HEK293 (cell line): ENCODE results near the gene SIRT4.

Experiments
- CTCF ChIA-PET: fragments of 350-600 bp; formaldehyde crosslinking; extraction: SDS; loops from one replicate; lab custom pipeline; 2021; ENCODE audit warnings: antibody characterized with exemption; lab: Yijun Ruan, JAX
- POLR2A ChIA-PET: fragments of 300-600 bp; formaldehyde crosslinking; extraction: SDS; loops from one replicate; lab custom pipeline; 2020; ENCODE audit warnings: antibody characterized with exemption, inconsistent platforms; lab: Yijun Ruan, JAX
- H3K27ac ChIP-seq: fragments of 200-500 bp; sonication (Bioruptor generic); 2 replicates; pipeline ENCODE4 v1.5.1; 2014; ENCODE audit warnings: low read depth, low read length, control low read depth, inconsistent platforms; ENCODE audit errors: extremely low read depth
- H3K36me3 ChIP-seq, 2 experiments: fragments of 200-500 bp in 1 of 2; sonication (Bioruptor generic) in 1 of 2; 1 replicate in 1 of 2; 2 replicates in 1 of 2; pipeline ENCODE4 v1.5.1; 2014 to 2017; ENCODE audit warnings: inconsistent platforms in 2 of 2, low read length in 2 of 2; ENCODE audit not compliant: control insufficient read depth in 2 of 2, insufficient read depth in 1 of 2
- H3K4me1 ChIP-seq: fragments of 200-500 bp; sonication (Bioruptor generic); 2 replicates; pipeline ENCODE4 v1.5.1; 2014; ENCODE audit warnings: mild to moderate bottlenecking, low read length, inconsistent platforms; ENCODE audit not compliant: control insufficient read depth, insufficient read depth
- H3K4me3 ChIP-seq: 2 replicates; pipeline ENCODE4 v1.5.1; 2011; ENCODE audit warnings: low read depth, mild to moderate bottlenecking, control low read depth, low read length, moderate library complexity
- H3K9me3 ChIP-seq: fragments of 200-500 bp; sonication (Bioruptor generic); 2 replicates; pipeline ENCODE4 v1.5.1; 2014; ENCODE audit warnings: low read depth, low read length, inconsistent platforms; ENCODE audit not compliant: control insufficient read depth, insufficient read depth
- ATF2 ChIP-seq: fragments of 450-650 bp; formaldehyde crosslinking; IDR thresholded peaks from 2 replicates; pipeline ENCODE4 v1.5.1; 2016; ENCODE audit warnings: missing biosample characterization, missing genetic modification characterization, low read depth
- BCL11B ChIP-seq: fragments of 450-650 bp; formaldehyde crosslinking; IDR thresholded peaks from 2 replicates; pipeline ENCODE4 v1.5.1; 2016; ENCODE audit warnings: low read depth, missing biosample characterization, missing genetic modification characterization
- GLIS2 ChIP-seq: fragments of 450-650 bp; formaldehyde crosslinking; IDR thresholded peaks from 2 replicates; pipeline ENCODE4 v1.5.1; 2016; ENCODE audit warnings: missing biosample characterization, missing genetic modification characterization
- KLF7 ChIP-seq: fragments of 450-650 bp; formaldehyde crosslinking; IDR thresholded peaks from 2 replicates; pipeline ENCODE4 v1.5.1; 2016; ENCODE audit warnings: missing biosample characterization, missing genetic modification characterization, borderline replicate concordance
- MZF1 ChIP-seq: fragments of 450-650 bp; formaldehyde crosslinking; IDR thresholded peaks from 2 replicates; pipeline ENCODE4 v1.5.1; 2017; ENCODE audit warnings: missing biosample characterization, missing genetic modification characterization, borderline replicate concordance
- PRDM10 ChIP-seq: fragments of 450-650 bp; formaldehyde crosslinking; IDR thresholded peaks from 2 replicates; pipeline ENCODE4 v1.5.1; 2016; ENCODE audit warnings: missing biosample characterization, missing genetic modification characterization
- SALL2 ChIP-seq: fragments of 450-650 bp; formaldehyde crosslinking; IDR thresholded peaks from 2 replicates; pipeline ENCODE4 v1.5.0; 2017; ENCODE audit warnings: missing biosample characterization, mild to moderate bottlenecking, missing genetic modification characterization, borderline replicate concordance
- SCRT1 ChIP-seq: fragments of 450-650 bp; formaldehyde crosslinking; IDR thresholded peaks from 2 replicates; pipeline ENCODE4 v1.5.1; 2016; ENCODE audit warnings: missing biosample characterization, missing genetic modification characterization, borderline replicate concordance
- ZEB2 ChIP-seq: fragments of 450-650 bp; formaldehyde crosslinking; IDR thresholded peaks from 2 replicates; pipeline ENCODE4 v1.5.1; 2016; ENCODE audit warnings: missing biosample characterization, missing genetic modification characterization
- ZFHX2 ChIP-seq: fragments of 450-650 bp; formaldehyde crosslinking; conservative IDR thresholded peaks from 2 replicates; pipeline ENCODE4 v1.5.1; 2016; ENCODE audit warnings: missing biosample characterization, missing genetic modification characterization
- ZFP37 ChIP-seq: fragments of 450-650 bp; formaldehyde crosslinking; IDR thresholded peaks from 2 replicates; pipeline ENCODE4 v1.5.1; 2016; ENCODE audit warnings: missing biosample characterization, missing genetic modification characterization
- ZNF114 ChIP-seq: fragments of 450-650 bp; formaldehyde crosslinking; IDR thresholded peaks from 2 replicates; pipeline ENCODE4 v1.5.0; 2017; ENCODE audit warnings: missing biosample characterization, missing genetic modification characterization
- ZNF132 ChIP-seq: fragments of 450-650 bp; formaldehyde crosslinking; IDR thresholded peaks from 2 replicates; pipeline ENCODE4 v1.5.1; 2017; ENCODE audit warnings: missing biosample characterization, missing genetic modification characterization, borderline replicate concordance
- ZNF416 ChIP-seq: fragments of 450-650 bp; formaldehyde crosslinking; IDR thresholded peaks from 2 replicates; pipeline ENCODE4 v1.5.1; 2016; ENCODE audit warnings: missing biosample characterization, missing genetic modification characterization
- ZNF501 ChIP-seq: fragments of 450-650 bp; formaldehyde crosslinking; IDR thresholded peaks from 2 replicates; pipeline ENCODE4 v1.5.1; 2016; ENCODE audit warnings: missing biosample characterization, missing genetic modification characterization
- ZNF510 ChIP-seq: fragments of 450-650 bp; formaldehyde crosslinking; IDR thresholded peaks from 2 replicates; pipeline ENCODE4 v1.5.1; 2018; ENCODE audit warnings: mild to moderate bottlenecking, missing genetic modification characterization, missing biosample characterization; ENCODE audit not compliant: insufficient replicate concordance
- ZNF544 ChIP-seq: fragments of 450-650 bp; formaldehyde crosslinking; IDR thresholded peaks from 2 replicates; pipeline ENCODE4 v1.5.0; 2017; ENCODE audit warnings: missing biosample characterization, missing genetic modification characterization
- ZNF580 ChIP-seq: fragments of 450-650 bp; formaldehyde crosslinking; IDR thresholded peaks from 2 replicates; pipeline ENCODE4 v1.5.1; 2016; ENCODE audit warnings: missing biosample characterization, missing genetic modification characterization
- ZNF623 ChIP-seq: fragments of 450-650 bp; formaldehyde crosslinking; IDR thresholded peaks from 2 replicates; pipeline ENCODE4 v1.5.1; 2016; ENCODE audit warnings: missing biosample characterization, missing genetic modification characterization
- ZNF626 ChIP-seq: fragments of 450-650 bp; sonication (Bioruptor Pico); formaldehyde crosslinking; IDR thresholded peaks from 2 replicates; pipeline ENCODE4 v1.5.1; 2018; ENCODE audit warnings: missing biosample characterization, missing genetic modification characterization, inconsistent platforms
- ZNF704 ChIP-seq: fragments of 450-650 bp; formaldehyde crosslinking; IDR thresholded peaks from 2 replicates; pipeline ENCODE4 v1.5.1; 2016; ENCODE audit warnings: missing biosample characterization, missing genetic modification characterization
- ZNF76 ChIP-seq: fragments of 450-650 bp; formaldehyde crosslinking; IDR thresholded peaks from 2 replicates; pipeline ENCODE4; 2016; ENCODE audit warnings: low read depth, missing biosample characterization, missing genetic modification characterization, borderline replicate concordance
- ZNF837 ChIP-seq: fragments of 450-650 bp; formaldehyde crosslinking; IDR thresholded peaks from 2 replicates; pipeline ENCODE4 v1.5.1; 2016; ENCODE audit warnings: missing biosample characterization, missing genetic modification characterization
- ZXDB ChIP-seq: fragments of 450-650 bp; formaldehyde crosslinking; IDR thresholded peaks from 2 replicates; pipeline ENCODE4 v1.5.1; 2016; ENCODE audit warnings: missing biosample characterization, missing genetic modification characterization

The SIRT4 gene

GRCh38 chr12:120343039-120343537 is 41.0 kb downstream of the SIRT4 start:
- ChIA-PET POLR2A (no interaction called here), CTCF (no interaction called here)
- Histone ChIP-seq H3K9me3 (no peaks in the 10 kb centered on the region), H3K27ac (no peak overlapping the region), H3K4me1 (no peaks in the 10 kb centered on the region), H3K36me3 (peaks cover 3 to 35% of the 10 kb centered on the region in 2 experiments; a peak in 2 of 3 replicates), H3K4me3 (no peak overlapping the region)
- TF ChIP-seq ZNF114 (tag by site-specific recombination) = no peak
- TF ChIP-seq SALL2 (tag by site-specific recombination) = no peak
- TF ChIP-seq ZXDB = no peak
- TF ChIP-seq ATF2 (tag by site-specific recombination) = no peak
- no peak for TF ChIP-seq ZNF623 (tag by site-specific recombination)
- no peak for TF ChIP-seq ZNF510
- TF ChIP-seq ZFHX2 (tag by site-specific recombination) = no peak
- no peak for TF ChIP-seq BCL11B (tag by site-specific recombination)

- POLR2A ChIA-PET = no interaction called here
- no peak for TF ChIP-seq GLIS2 (tag by site-specific recombination)
- no peak for TF ChIP-seq ZNF76 (tag by site-specific recombination)
- no peak for TF ChIP-seq PRDM10 (tag by site-specific recombination)
- TF ChIP-seq ZNF837 (tag by site-specific recombination) = no peak
- TF ChIP-seq ZNF416 = no peak
- no peak for TF ChIP-seq ZNF132 (tag by site-specific recombination)
- TF ChIP-seq ZNF114 (tag by site-specific recombination) = no peak
- TF ChIP-seq KLF7 (tag by site-specific recombination) = no peak
- TF ChIP-seq ZNF580 = no peak
- no peak for TF ChIP-seq ZFP37
- H3K27ac ChIP-seq = no peak overlapping the region
- no peaks in the 10 kb centered on the region for H3K4me1 ChIP-seq
- H3K9me3 ChIP-seq = no peaks in the 10 kb centered on the region
- peaks cover 3 to 37% of the 10 kb centered on the region in 2 experiments; a peak in 2 of 3 replicates for H3K36me3 ChIP-seq
- H3K4me3 ChIP-seq = no peak overlapping the region
- CTCF ChIA-PET = interaction anchor here (0.7 kb wide), 1 partner anchor 16 kb away, joined by 3 read pairs; no protein-coding TSS in a partner anchor
Measured at GRCh38 chr12:120343692-120344091, 41.6 kb downstream of the SIRT4 start.

- Histone ChIP-seq H3K4me3 (no peak overlapping the region), H3K9me3 (no peaks in the 10 kb centered on the region), H3K4me1 (no peaks in the 10 kb centered on the region), H3K36me3 (peaks cover 7 to 55% of the 10 kb centered on the region in 2 experiments; a peak in 2 of 3 replicates), H3K27ac (no peak overlapping the region)
- ChIA-PET POLR2A (no interaction called here), CTCF (interaction anchor here (0.7 to 0.9 kb wide), 2 partner anchors 19 to 1450 kb away, joined by 4 to 8 read pairs; no protein-coding TSS in a partner anchor)
- TF ChIP-seq ZNF544 (tag by site-specific recombination) (no peak), ZNF626 (tag by site-specific recombination) (no peak), SCRT1 (tag by site-specific recombination) (no peak), ZNF704 (no peak), MZF1 (no peak), ZNF501 (tag by site-specific recombination) (no peak), ZNF76 (tag by site-specific recombination) (no peak), ZEB2 (tag by site-specific recombination) (no peak)
Measured at GRCh38 chr12:120346031-120346430, 43.9 kb downstream of the SIRT4 start.
